PC-9 (cell line): ENCODE data around the gene SLC25A3. TPM values are rescaled to one million over a fixed set of nuclear protein-coding genes. Genes with fewer than 3 reads are reported as not detected.
"Not testable (repeated sequence)": the region's sequence is repeated elsewhere in the genome, so short reads cannot be mapped to it uniquely, and the experiment has no call there.

Source experiments
- BruUV-seq: library from RNA; stranded (reverse); fragments of 400-500 nt; replicated peaks from 2 replicates; lab custom pipeline; 2021; lab: Mats Ljungman, UMichigan
- CTCF ChIA-PET: fragments of 300-600 bp; sonication (Branson Sonifier 250); formaldehyde crosslinking; loops from one replicate; lab custom pipeline; 2022; ENCODE audit warnings: antibody characterized with exemption; lab: Charles Lee
- POLR2A ChIA-PET: fragments of 300-600 bp; sonication (Branson Sonifier 250); formaldehyde crosslinking; loops from one replicate; lab custom pipeline; 2022; ENCODE audit warnings: antibody characterized with exemption; ENCODE audit not compliant: unreplicated experiment; lab: Charles Lee
- DNase-seq, 2 experiments: peaks; one replicate each; pipeline versions ENCODE4 v3.0.0 to v3.0.0-alpha.2; 2015 to 2022; ENCODE audit warnings: mixed read lengths in 1 of 2
- H2AFZ ChIP-seq: fragments of 200-600 bp; sonication (generic); 2 replicates; pipeline ENCODE4 v1.8.1; 2017; ENCODE audit warnings: antibody characterized with exemption
- H3F3A ChIP-seq: fragments of 200-600 bp; sonication (generic); 2 replicates; pipeline ENCODE4 v1.8.1; 2017; ENCODE audit warnings: antibody characterized with exemption, mild to moderate bottlenecking, low read depth; ENCODE audit not compliant: insufficient read depth
- H3K27ac ChIP-seq: fragments of 200-600 bp; sonication (generic); 2 replicates; pipeline ENCODE4 v1.6.1; 2016; ENCODE audit warnings: mixed run types
- H3K27me3 ChIP-seq: fragments of 200-600 bp; sonication (generic); 2 replicates; pipeline ENCODE4 v1.6.1; 2016; ENCODE audit warnings: low read depth, mixed run types; ENCODE audit not compliant: insufficient read depth
- H3K36me3 ChIP-seq: fragments of 200-600 bp; sonication (generic); 2 replicates; pipeline ENCODE4 v1.6.1; 2016; ENCODE audit warnings: low read depth, mixed run types
- H3K4me1 ChIP-seq: fragments of 200-600 bp; sonication (generic); replicated peaks from 2 replicates; pipeline ENCODE4 v1.6.1; 2016; ENCODE audit warnings: mixed run types; ENCODE audit not compliant: insufficient read depth
- H3K4me2 ChIP-seq: fragments of 200-600 bp; sonication (generic); 2 replicates; pipeline ENCODE4 v1.6.1; 2017; ENCODE audit warnings: mixed run types
- H3K4me3 ChIP-seq: fragments of 200-600 bp; sonication (generic); 2 replicates; pipeline ENCODE4 v1.6.1; 2016; ENCODE audit warnings: mixed run types
- H3K79me2 ChIP-seq: fragments of 200-600 bp; sonication (generic); 2 replicates; pipeline ENCODE4 v1.6.1; 2017; ENCODE audit warnings: low read depth, mixed run types
- H3K9me2 ChIP-seq: fragments of 200-600 bp; sonication (generic); 2 replicates; pipeline ENCODE4 v1.8.1; 2017; ENCODE audit warnings: mild to moderate bottlenecking; ENCODE audit not compliant: insufficient read depth
- H3K9me3 ChIP-seq: fragments of 200-600 bp; sonication (generic); 2 replicates; pipeline ENCODE4 v1.8.1; 2016; ENCODE audit warnings: low read depth; ENCODE audit not compliant: insufficient read depth
- H4K20me1 ChIP-seq: fragments of 200-600 bp; sonication (generic); 2 replicates; pipeline ENCODE4 v1.8.1; 2017; ENCODE audit not compliant: insufficient read depth
- EZH2 ChIP-seq: fragments of 200-600 bp; sonication (generic); IDR thresholded peaks from 2 replicates; pipeline ENCODE4 v1.8.0; 2017; ENCODE audit warnings: antibody characterized with exemption, low read depth
- intact Hi-C: fragments of 100-400 bp; cut with micrococcal nuclease; formaldehyde crosslinking; loops from one replicate; pipeline ENCODE4 v1.10.0; 2022; ENCODE audit not compliant: unreplicated experiment
- total RNA-seq: library from RNA; stranded (reverse); gene quantifications from 2 replicates; pipeline ENCODE4 v1.2.3, GENCODE V29; 2021
- TF ChIP-seq, protein P1 (sequence below): fragments of 200-600 bp; sonication (generic); conservative IDR thresholded peaks from 2 replicates; pipeline ENCODE4 v1.6.1; 2017; ENCODE audit warnings: mixed run types, antibody characterized with exemption, mild to moderate bottlenecking, moderate library complexity

The SLC25A3 gene
- total RNA-seq, 1 experiment from 2014 or later, result 572 TPM

DNA sequence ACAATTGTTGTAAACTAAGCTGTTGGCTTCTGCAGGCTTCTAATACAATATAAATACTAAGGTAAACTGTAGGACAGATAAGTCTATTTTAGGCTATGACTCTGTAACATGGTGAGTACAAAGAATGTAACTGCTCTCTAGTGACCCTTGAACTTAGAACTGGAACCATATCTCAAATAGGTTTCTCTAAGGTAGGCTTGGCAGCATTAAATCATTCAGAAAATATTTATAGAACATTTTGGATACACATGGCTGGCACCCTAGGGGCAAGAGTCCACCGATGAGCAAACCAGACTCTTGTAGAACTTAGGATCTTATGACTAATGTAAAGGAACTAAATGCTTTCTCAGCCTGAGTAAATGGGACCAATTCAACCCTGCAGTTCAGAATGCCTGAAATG, 19.4 kb upstream of the SLC25A3 start:
- TF ChIP-seq, protein P1, sequence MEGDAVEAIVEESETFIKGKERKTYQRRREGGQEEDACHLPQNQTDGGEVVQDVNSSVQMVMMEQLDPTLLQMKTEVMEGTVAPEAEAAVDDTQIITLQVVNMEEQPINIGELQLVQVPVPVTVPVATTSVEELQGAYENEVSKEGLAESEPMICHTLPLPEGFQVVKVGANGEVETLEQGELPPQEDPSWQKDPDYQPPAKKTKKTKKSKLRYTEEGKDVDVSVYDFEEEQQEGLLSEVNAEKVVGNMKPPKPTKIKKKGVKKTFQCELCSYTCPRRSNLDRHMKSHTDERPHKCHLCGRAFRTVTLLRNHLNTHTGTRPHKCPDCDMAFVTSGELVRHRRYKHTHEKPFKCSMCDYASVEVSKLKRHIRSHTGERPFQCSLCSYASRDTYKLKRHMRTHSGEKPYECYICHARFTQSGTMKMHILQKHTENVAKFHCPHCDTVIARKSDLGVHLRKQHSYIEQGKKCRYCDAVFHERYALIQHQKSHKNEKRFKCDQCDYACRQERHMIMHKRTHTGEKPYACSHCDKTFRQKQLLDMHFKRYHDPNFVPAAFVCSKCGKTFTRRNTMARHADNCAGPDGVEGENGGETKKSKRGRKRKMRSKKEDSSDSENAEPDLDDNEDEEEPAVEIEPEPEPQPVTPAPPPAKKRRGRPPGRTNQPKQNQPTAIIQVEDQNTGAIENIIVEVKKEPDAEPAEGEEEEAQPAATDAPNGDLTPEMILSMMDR, result no peak
- TF ChIP-seq EZH2, result no peak
- DNase-seq, result peak in 1 of 2 experiments; percentile 58
- no peaks in the 10 kb centered on the region for H4K20me1 ChIP-seq

DNA sequence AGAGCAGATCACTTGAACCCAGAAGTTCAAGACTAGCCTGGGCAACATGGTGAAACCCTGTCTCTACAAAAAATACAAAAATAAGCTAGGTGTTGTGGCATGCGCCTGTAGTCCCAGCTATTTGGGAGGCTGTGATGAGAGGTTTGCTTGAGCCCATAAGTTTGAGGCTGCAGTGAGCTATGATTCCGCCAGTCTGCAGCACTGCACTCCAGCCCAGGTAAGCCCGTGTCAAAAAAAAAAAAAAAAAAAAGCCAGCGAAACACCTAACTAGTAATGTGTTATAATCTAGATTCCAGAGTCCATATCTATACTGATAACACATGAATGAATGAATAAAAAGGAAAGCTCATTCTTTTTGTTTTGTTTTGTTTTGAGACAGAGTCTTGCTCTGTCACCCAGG, 18.5 kb upstream of the SLC25A3 start:
- 0 out of 2 replicates have a peak, but pooled peaks cover 4% of the 10 kb centered on the region for H3F3A ChIP-seq
- H3K27me3 ChIP-seq, result no peaks in the 10 kb centered on the region
- peaks cover 6% of the 10 kb centered on the region; the same call in 1 of the 2 replicates for H3K4me1 ChIP-seq
- no peak for DNase-seq
- no peaks in the 10 kb centered on the region for H3K79me2 ChIP-seq
- intact Hi-C loops, result no loop called here
- ChIA-PET CTCF (interaction anchor here (1.5 kb wide), 1 partner anchor 8 kb away, joined by 4 read pairs; no protein-coding TSS in a partner anchor), POLR2A (no interaction called here)
- TF ChIP-seq, protein P1, result no peak
- TF ChIP-seq EZH2, result no peak
- no peaks in the 10 kb centered on the region for H4K20me1 ChIP-seq
- H2AFZ ChIP-seq, result no peak overlapping the region
- H3K4me3 ChIP-seq, result no peak overlapping the region
- BruUV-seq, result no TSS peak
- no peak overlapping the region for H3K27ac ChIP-seq
- no peaks in the 10 kb centered on the region for H3K9me2 ChIP-seq
- H3K36me3 ChIP-seq, result no peaks in the 10 kb centered on the region
- H3K9me3 ChIP-seq, result no peaks in the 10 kb centered on the region
- no peak overlapping the region for H3K4me2 ChIP-seq

More for the DNA sequence above, 19.4 kb upstream of the SLC25A3 start:
- Histone ChIP-seq H3K27ac (no peak overlapping the region), H3K4me3 (no peak overlapping the region), H3K79me2 (no peaks in the 10 kb centered on the region), H3K27me3 (no peaks in the 10 kb centered on the region), H3K4me2 (no peak overlapping the region), H3K9me2 (no peaks in the 10 kb centered on the region), H3F3A (0 out of 2 replicates have a peak, but pooled peaks cover 4% of the 10 kb centered on the region), H3K36me3 (no peaks in the 10 kb centered on the region), H3K9me3 (no peaks in the 10 kb centered on the region), H2AFZ (no peak overlapping the region), H3K4me1 (peaks cover 6% of the 10 kb centered on the region; the same call in 1 of the 2 replicates)
- no TSS peak for BruUV-seq
- POLR2A ChIA-PET, result no interaction called here
- CTCF ChIA-PET, result no interaction called here
- intact Hi-C loops, result no loop called here

DNA sequence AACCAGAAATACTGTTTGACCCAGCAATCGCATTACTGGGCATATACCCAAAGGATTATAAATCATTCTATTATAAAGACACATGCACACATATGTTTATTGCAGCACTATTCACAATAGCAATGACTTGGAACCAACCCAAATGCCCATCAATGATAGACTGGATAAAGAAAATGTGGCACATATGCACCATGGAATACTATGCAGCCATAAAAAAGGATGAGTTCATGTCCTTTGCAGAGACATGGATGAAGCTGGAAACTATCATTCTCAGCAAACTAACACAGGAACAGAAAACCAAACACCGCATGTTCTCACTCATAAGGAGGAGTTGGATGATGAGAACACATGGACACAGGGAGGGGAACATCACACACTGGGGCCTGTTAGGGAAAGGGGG, 16.7 kb upstream of the SLC25A3 start:
- CTCF ChIA-PET, result interaction anchor here (0.5 kb wide), 1 partner anchor 10 kb away, joined by 9 read pairs; no protein-coding TSS in a partner anchor

More for the DNA sequence above, 16.7 kb upstream of the SLC25A3 start:
- H3K79me2 ChIP-seq, intact Hi-C loops, H3K4me3 ChIP-seq, H4K20me1 ChIP-seq, H3K36me3 ChIP-seq, BruUV-seq, POLR2A ChIA-PET, H2AFZ ChIP-seq, H3F3A ChIP-seq, H3K9me3 ChIP-seq, H3K4me2 ChIP-seq, H3K9me2 ChIP-seq, DNase-seq, H3K27ac ChIP-seq, H3K4me1 ChIP-seq, H3K27me3 ChIP-seq: not testable (repeated sequence)
